GM12878 (cell line): ENCODE measurements around the gene MSI2. TPM values are rescaled to one million over a fixed set of nuclear protein-coding genes. Genes with fewer than 3 reads are reported as not detected.

Experiments used
- BHLHE40 ChIP-seq, 2 experiments: fragments of 450-650 bp in 1 of 2; IDR thresholded peaks; 2 replicates each; pipeline ENCODE4 v1.6.1; 2011 to 2017; ENCODE audit warnings: low read depth in 2 of 2, borderline replicate concordance in 1 of 2, improper control_type of control experiment in 1 of 2, low read length in 1 of 2, mild to moderate bottlenecking in 1 of 2
- CHD2 ChIP-seq: IDR thresholded peaks from 2 replicates; pipeline ENCODE4 v1.6.1; 2011; ENCODE audit warnings: low read depth, low read length, improper control_type of control experiment, borderline replicate concordance
- CREM ChIP-seq: IDR thresholded peaks from 2 replicates; pipeline ENCODE4 v1.6.1; 2014; ENCODE audit warnings: antibody characterized with exemption, low read depth
- EZH2 ChIP-seq: IDR thresholded peaks from 2 replicates; pipeline ENCODE4 v1.6.1; 2012; ENCODE audit warnings: low read depth, mild to moderate bottlenecking, control low read depth, inconsistent platforms, low read length, borderline replicate concordance; ENCODE audit not compliant: control insufficient read depth
- HSF1 ChIP-seq: fragments of 150-350 bp; IDR thresholded peaks from 2 replicates; pipeline ENCODE4 v1.6.1; 2014; ENCODE audit warnings: mild to moderate bottlenecking, low read depth, low read length
- IKZF1 ChIP-seq: fragments of 450-650 bp; conservative IDR thresholded peaks from 2 replicates; pipeline ENCODE4 v1.6.1; 2017; ENCODE audit warnings: antibody characterized with exemption, mild to moderate bottlenecking
- JUNB ChIP-seq: IDR thresholded peaks from 2 replicates; pipeline ENCODE4 v1.6.1; 2016; ENCODE audit warnings: antibody characterized with exemption, mild to moderate bottlenecking
- KDM1A ChIP-seq: fragments of 200-600 bp; sonication (generic); IDR thresholded peaks from 2 replicates; pipeline ENCODE4 v1.6.1; 2016; ENCODE audit warnings: borderline replicate concordance
- LARP7 ChIP-seq: fragments of 450-650 bp; IDR thresholded peaks from 2 replicates; pipeline ENCODE4 v1.6.1; 2017; ENCODE audit warnings: mild to moderate bottlenecking
- MAX ChIP-seq: IDR thresholded peaks from 2 replicates; pipeline ENCODE4 v1.6.1; 2012; ENCODE audit warnings: low read depth, low read length, improper control_type of control experiment
- NR2F1 ChIP-seq: fragments of 450-650 bp; conservative IDR thresholded peaks from 2 replicates; pipeline ENCODE4 v1.6.1; 2017; ENCODE audit warnings: mild to moderate bottlenecking
- PML ChIP-seq: IDR thresholded peaks from 2 replicates; pipeline ENCODE4 v1.6.1; 2012; ENCODE audit warnings: low read length, inconsistent platforms
- RB1 ChIP-seq: fragments of 450-650 bp; formaldehyde crosslinking; IDR thresholded peaks from 2 replicates; pipeline ENCODE4 v1.6.1; 2017; ENCODE audit warnings: mild to moderate bottlenecking, borderline replicate concordance
- SIX5 ChIP-seq: IDR thresholded peaks from 2 replicates; pipeline ENCODE4 v1.6.1; 2011; ENCODE audit warnings: mild to moderate bottlenecking, low read depth, low read length, moderate library complexity; ENCODE audit not compliant: severe bottlenecking
- SP1 ChIP-seq: IDR thresholded peaks from one replicate; pipeline ENCODE4 v1.6.1; 2011; ENCODE audit warnings: low read depth, low read length
- TCF12 ChIP-seq: IDR thresholded peaks from 2 replicates; pipeline ENCODE4 v1.6.1; 2011; ENCODE audit warnings: low read depth, mild to moderate bottlenecking, low read length
- TCF7 ChIP-seq: IDR thresholded peaks from 2 replicates; pipeline ENCODE4 v1.6.1; 2014; ENCODE audit warnings: antibody characterized with exemption, borderline replicate concordance
- ZBTB4 ChIP-seq: fragments of 450-650 bp; formaldehyde crosslinking; IDR thresholded peaks from 2 replicates; pipeline ENCODE4 v1.4.0; 2022; ENCODE audit warnings: mild to moderate bottlenecking, moderate library complexity
- polyA plus RNA-seq, 11 experiments: library from polyadenylated mRNA; depleted of rRNA in 4 of 11; unstranded in 6 of 11; stranded (reverse) in 5 of 11; fragments of >200 nt; fragmentation: Nextera tagmentation in 4 of 11; fragmentation: Illumina TruSeq in 1 of 11; extraction: Ambion mirVana in 4 of 11; extraction: Trizol in 1 of 11; gene quantifications; 1 replicate in 1 of 11; 2 replicates in 10 of 11; pipeline versions ENCODE4 v1.2.1 to v1.2.3, GENCODE V29; 2011 to 2016; ENCODE audit warnings: inconsistent platforms in 2 of 11, missing spikeins in 2 of 11, low read depth in 1 of 11
- total RNA-seq, 4 experiments: library from RNA; depleted of rRNA in 3 of 4; stranded (reverse); fragments of >200 nt in 3 of 4; fragmentation: Illumina TruSeq in 1 of 4; extraction: Trizol in 1 of 4; gene quantifications; 2 replicates each; pipeline versions ENCODE4 v1.2.1 to v1.2.3, GENCODE V29; 2013 to 2021
- TF ChIP-seq, protein P1 (sequence below): fragments of 450-650 bp; IDR thresholded peaks from 2 replicates; pipeline ENCODE4 v1.6.1; 2016; ENCODE audit warnings: mild to moderate bottlenecking
- TF ChIP-seq, protein P2 (sequence below): fragments of 450-650 bp; IDR thresholded peaks from 2 replicates; pipeline ENCODE4 v1.6.1; 2017; ENCODE audit warnings: mild to moderate bottlenecking
- TF ChIP-seq, protein P3 (sequence below): IDR thresholded peaks from 2 replicates; pipeline ENCODE4 v1.6.1; 2011; ENCODE audit warnings: low read depth, low read length, improper control_type of control experiment, borderline replicate concordance

Gene MSI2
- total and polyA plus RNA-seq, 10 of the 15 experiments (the other 5 are each of a cell fraction or from before 2014, with no cell fraction given): 6.1 to 76.1 (median 42.0) TPM

GRCh38 chr17:57440522-57441269 lies 184.4 kb downstream of the MSI2 start (continued):
- TF ChIP-seq HSF1 (no peak), PML (no peak), KDM1A (no peak), CHD2 (peak; percentile 56; the same call in 1 of the 2 replicates), CREM (peak; percentile 70; the same call in 1 of the 2 replicates), MAX (no peak), RB1 (0 out of 2 replicates have a peak, but pooled peaks have one; percentile 45), BHLHE40 (IDR thresholded peaks at IDR 0.05; ENCODE audit: borderline replicate concordance in 1 of 2, low read depth in 2 of 2, low read length in 1 of 2) (peak in 1 of 2 experiments; percentile 45; a peak in 2 of 4 replicates), ZBTB4 (CRISPR knock-in tag) (no peak), IKZF1 (peak; percentile 89), JUNB (no peak; the same call in 1 of the 2 replicates), SIX5 (no peak), SP1 (no peak), NR2F1 (peak; percentile 87), TCF12 (no peak), EZH2 (no peak), LARP7 (0 out of 2 replicates have a peak, but pooled peaks have one; percentile 39), TCF7 (no peak)
- TF ChIP-seq, protein P1, sequence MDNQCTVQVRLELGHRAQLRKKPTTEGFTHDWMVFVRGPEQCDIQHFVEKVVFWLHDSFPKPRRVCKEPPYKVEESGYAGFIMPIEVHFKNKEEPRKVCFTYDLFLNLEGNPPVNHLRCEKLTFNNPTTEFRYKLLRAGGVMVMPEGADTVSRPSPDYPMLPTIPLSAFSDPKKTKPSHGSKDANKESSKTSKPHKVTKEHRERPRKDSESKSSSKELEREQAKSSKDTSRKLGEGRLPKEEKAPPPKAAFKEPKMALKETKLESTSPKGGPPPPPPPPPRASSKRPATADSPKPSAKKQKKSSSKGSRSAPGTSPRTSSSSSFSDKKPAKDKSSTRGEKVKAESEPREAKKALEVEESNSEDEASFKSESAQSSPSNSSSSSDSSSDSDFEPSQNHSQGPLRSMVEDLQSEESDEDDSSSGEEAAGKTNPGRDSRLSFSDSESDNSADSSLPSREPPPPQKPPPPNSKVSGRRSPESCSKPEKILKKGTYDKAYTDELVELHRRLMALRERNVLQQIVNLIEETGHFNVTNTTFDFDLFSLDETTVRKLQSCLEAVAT: peak; percentile 43; the same call in 1 of the 2 replicates
- TF ChIP-seq, protein P2, sequence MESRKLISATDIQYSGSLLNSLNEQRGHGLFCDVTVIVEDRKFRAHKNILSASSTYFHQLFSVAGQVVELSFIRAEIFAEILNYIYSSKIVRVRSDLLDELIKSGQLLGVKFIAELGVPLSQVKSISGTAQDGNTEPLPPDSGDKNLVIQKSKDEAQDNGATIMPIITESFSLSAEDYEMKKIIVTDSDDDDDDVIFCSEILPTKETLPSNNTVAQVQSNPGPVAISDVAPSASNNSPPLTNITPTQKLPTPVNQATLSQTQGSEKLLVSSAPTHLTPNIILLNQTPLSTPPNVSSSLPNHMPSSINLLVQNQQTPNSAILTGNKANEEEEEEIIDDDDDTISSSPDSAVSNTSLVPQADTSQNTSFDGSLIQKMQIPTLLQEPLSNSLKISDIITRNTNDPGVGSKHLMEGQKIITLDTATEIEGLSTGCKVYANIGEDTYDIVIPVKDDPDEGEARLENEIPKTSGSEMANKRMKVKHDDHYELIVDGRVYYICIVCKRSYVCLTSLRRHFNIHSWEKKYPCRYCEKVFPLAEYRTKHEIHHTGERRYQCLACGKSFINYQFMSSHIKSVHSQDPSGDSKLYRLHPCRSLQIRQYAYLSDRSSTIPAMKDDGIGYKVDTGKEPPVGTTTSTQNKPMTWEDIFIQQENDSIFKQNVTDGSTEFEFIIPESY: 0 out of 2 replicates have a peak, but pooled peaks have one; percentile 7
- TF ChIP-seq, protein P3, sequence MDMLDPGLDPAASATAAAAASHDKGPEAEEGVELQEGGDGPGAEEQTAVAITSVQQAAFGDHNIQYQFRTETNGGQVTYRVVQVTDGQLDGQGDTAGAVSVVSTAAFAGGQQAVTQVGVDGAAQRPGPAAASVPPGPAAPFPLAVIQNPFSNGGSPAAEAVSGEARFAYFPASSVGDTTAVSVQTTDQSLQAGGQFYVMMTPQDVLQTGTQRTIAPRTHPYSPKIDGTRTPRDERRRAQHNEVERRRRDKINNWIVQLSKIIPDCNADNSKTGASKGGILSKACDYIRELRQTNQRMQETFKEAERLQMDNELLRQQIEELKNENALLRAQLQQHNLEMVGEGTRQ: no peak
